A673 (cell line): Measurements from ENCODE around the gene AGA. TPM values are rescaled to one million over a fixed set of nuclear protein-coding genes. Genes with fewer than 3 reads are reported as not detected.

ENCODE experiments used
- BruUV-seq: library from RNA; stranded (reverse); fragments of 400-500 nt; replicated peaks from 2 replicates; lab custom pipeline; 2021; lab: Mats Ljungman, UMichigan
- CTCF ChIA-PET: fragments of 300-600 bp; sonication (Branson Sonifier 250); formaldehyde crosslinking; loops from one replicate; lab custom pipeline; 2022; ENCODE audit warnings: antibody characterized with exemption; lab: Charles Lee
- POLR2A ChIA-PET: fragments of 300-600 bp; sonication (Branson Sonifier 250); formaldehyde crosslinking; loops from one replicate; lab custom pipeline; 2022; ENCODE audit warnings: antibody characterized with exemption; ENCODE audit not compliant: low non-redundant PET; lab: Charles Lee
- DNase-seq: peaks from one replicate; pipeline ENCODE4 v3.0.0-alpha.2; 2015; ENCODE audit warnings: low spot score
- H3K27ac ChIP-seq: fragments of 200-600 bp; sonication (generic); 2 replicates; pipeline ENCODE4 v1.5.1; 2016; ENCODE audit warnings: mixed run types, low read depth, mild to moderate bottlenecking, mixed read lengths, antibody characterized with exemption, low read length; ENCODE audit not compliant: poor library complexity, severe bottlenecking
- H3K27me3 ChIP-seq: fragments of 200-600 bp; sonication (generic); replicated peaks from 2 replicates; pipeline ENCODE4 v1.6.1; 2017; ENCODE audit warnings: mixed run types, low read depth, mild to moderate bottlenecking, mixed read lengths, antibody characterized with exemption, low read length; ENCODE audit not compliant: insufficient read depth, poor library complexity
- H3K36me3 ChIP-seq: fragments of 200-600 bp; sonication (generic); 2 replicates; pipeline ENCODE4 v1.6.1; 2016; ENCODE audit warnings: mixed run types, mild to moderate bottlenecking, mixed read lengths, antibody characterized with exemption, low read length; ENCODE audit not compliant: insufficient read depth, poor library complexity, severe bottlenecking
- H3K4me1 ChIP-seq: fragments of 200-600 bp; sonication (generic); 2 replicates; pipeline ENCODE4 v1.6.1; 2017; ENCODE audit warnings: mixed run types, mild to moderate bottlenecking, mixed read lengths, antibody characterized with exemption, low read length; ENCODE audit not compliant: insufficient read depth, poor library complexity, severe bottlenecking
- H3K4me3 ChIP-seq: fragments of 200-600 bp; sonication (generic); 2 replicates; pipeline ENCODE4 v1.5.1; 2016; ENCODE audit warnings: low read depth, mixed run types, mild to moderate bottlenecking, mixed read lengths, low read length; ENCODE audit not compliant: poor library complexity, severe bottlenecking
- H3K9me3 ChIP-seq: fragments of 200-600 bp; sonication (generic); 2 replicates; pipeline ENCODE4 v1.6.1; 2016; ENCODE audit warnings: mixed run types, low read depth, mild to moderate bottlenecking, mixed read lengths, antibody characterized with exemption, low read length; ENCODE audit not compliant: poor library complexity, severe bottlenecking
- CTCF ChIP-seq: fragments of 300-800, 200-600 bp; sonication (generic); conservative IDR thresholded peaks from 2 replicates; pipeline ENCODE4 v1.5.1; 2017; ENCODE audit warnings: low read depth, mild to moderate bottlenecking, antibody characterized with exemption, low read length, moderate library complexity, mixed read lengths
- EZH2 ChIP-seq: fragments of 200-600 bp; sonication (generic); IDR thresholded peaks from 2 replicates; pipeline ENCODE4 v1.6.1; 2017; ENCODE audit warnings: borderline replicate concordance, low read depth, mild to moderate bottlenecking, mixed read lengths, antibody characterized with exemption, low read length; ENCODE audit not compliant: poor library complexity, severe bottlenecking
- intact Hi-C: fragments of 100-400 bp; cut with micrococcal nuclease; formaldehyde crosslinking; loops from one replicate; pipeline ENCODE4 v1.10.0; 2022; ENCODE audit not compliant: unreplicated experiment
- total RNA-seq: library from RNA; stranded (reverse); gene quantifications from 2 replicates; pipeline ENCODE4 v1.2.3, GENCODE V29; 2021

Gene AGA
- total RNA-seq, 1 experiment from 2014 or later, result 24.6 TPM

- Histone ChIP-seq H3K27ac (no peak overlapping the region), H3K27me3 (no peaks in the 10 kb centered on the region), H3K4me3 (no peak overlapping the region), H3K4me1 (no peaks in the 10 kb centered on the region), H3K36me3 (no peaks in the 10 kb centered on the region), H3K9me3 (no peaks in the 10 kb centered on the region)
- no peak for DNase-seq
- ChIA-PET POLR2A (no interaction called here), CTCF (no interaction called here)
- TF ChIP-seq EZH2 (no peak), CTCF (no peak)
- BruUV-seq, result no TSS peak
- intact Hi-C loops, result no loop called here
These were observed 56.5 kb downstream of the AGA start for GRCh38 chr4:177385576-177386277.

- BruUV-seq, result no TSS peak
- ChIA-PET CTCF (no interaction called here), POLR2A (no interaction called here)
- no peak for TF ChIP-seq CTCF
- TF ChIP-seq EZH2, result no peak
- no peak overlapping the region for H3K27ac ChIP-seq
- no peaks in the 10 kb centered on the region for H3K9me3 ChIP-seq
- intact Hi-C loops, result no loop called here
- H3K27me3 ChIP-seq, result no peaks in the 10 kb centered on the region
- H3K4me1 ChIP-seq, result no peaks in the 10 kb centered on the region
- no peak overlapping the region for H3K4me3 ChIP-seq
- no peak for DNase-seq
- H3K36me3 ChIP-seq, result no peaks in the 10 kb centered on the region
These were observed 57.3 kb downstream of the AGA start for GRCh38 chr4:177384856-177385397.

GRCh38 chr4:177381762-177382310, 60.4 kb downstream of the AGA start:
- intact Hi-C loops, result no loop called here
- no peaks in the 10 kb centered on the region for H3K27me3 ChIP-seq
- no peaks in the 10 kb centered on the region for H3K9me3 ChIP-seq
- no peak for TF ChIP-seq EZH2
- TF ChIP-seq CTCF, result no peak
- no TSS peak for BruUV-seq
- no peaks in the 10 kb centered on the region for H3K36me3 ChIP-seq
- POLR2A ChIA-PET, result no interaction called here
- no peak for DNase-seq
- no peak overlapping the region for H3K4me3 ChIP-seq
- no peak overlapping the region for H3K27ac ChIP-seq
- CTCF ChIA-PET, result no interaction called here
- no peaks in the 10 kb centered on the region for H3K4me1 ChIP-seq

Other genes with a start within 250 kb of the AGA start
- gene NEIL3, start 132.6 kb downstream of the AGA start, total RNA-seq, result 21.9 and 24.0 TPM in 2 replicates